K562 (cell line): ENCODE measurements around the gene NVL. TPM values are rescaled to one million over a fixed set of nuclear protein-coding genes. Genes with fewer than 3 reads are reported as not detected.

ENCODE experiments used
- ATAC-seq: fragments of 200-7000 bp; cut with Tn5 transposase; 3 replicates; pipeline ENCODE4 v1.9.1; 2020; ENCODE audit warnings: moderate library complexity
- BruUV-seq: library from RNA; stranded (reverse); fragments of 400-500 nt; replicated peaks from 2 replicates; lab custom pipeline; 2021; lab: Mats Ljungman, UMichigan
- CTCF ChIA-PET: fragments of 300-600 bp; formaldehyde crosslinking; extraction: SDS; loops from one replicate; lab custom pipeline; 2021; ENCODE audit warnings: low intra/inter-chr PET ratio; lab: Yijun Ruan, JAX
- POLR2A ChIA-PET: fragments of 300-600, 350-650 bp; sonication (Branson Sonifier 250); formaldehyde crosslinking; extraction: SDS; loops from one replicate; lab custom pipeline; 2021; ENCODE audit warnings: antibody characterized with exemption, inconsistent platforms; lab: Yijun Ruan, JAX
- DNase-seq, 4 experiments: peaks; one replicate each; pipeline versions ENCODE4 v3.0.0 to v3.0.0-alpha.2; 2011 to 2018; ENCODE audit warnings: low spot score in 3 of 4, mixed read lengths in 3 of 4; ENCODE audit errors: extremely low read depth in 1 of 4
- FAIRE-seq: peaks from 2 replicates; lab custom pipeline; 2011; peaks lifted over from hg19 to GRCh38; lab: Jason Lieb, UNC
- H2AFZ ChIP-seq: 2 replicates; pipeline ENCODE4 v1.6.0; 2011; ENCODE audit warnings: low read depth, low read length, control low read depth, inconsistent platforms
- H3K27ac ChIP-seq: fragments of 200-600 bp; 3 replicates; pipeline ENCODE4 v1.8.0; 2011; ENCODE audit warnings: low read depth, mild to moderate bottlenecking, control low read depth, inconsistent platforms, low read length, moderate library complexity, mixed read lengths; ENCODE audit errors: extremely low read depth
- H3K27me3 ChIP-seq, 2 experiments: fragments of 300-600 bp in 1 of 2; 2 replicates in 1 of 2; 3 replicates in 1 of 2; pipeline versions ENCODE4 v1.6.0 to v1.8.0; 2011; ENCODE audit warnings: inconsistent platforms in 2 of 2, low read length in 2 of 2, mild to moderate bottlenecking in 1 of 2, mixed read lengths in 1 of 2, moderate library complexity in 1 of 2; ENCODE audit not compliant: control insufficient read depth in 2 of 2, insufficient read depth in 2 of 2
- H3K36me3 ChIP-seq: fragments of 300-600 bp; 3 replicates; pipeline ENCODE4 v1.8.0; 2011; ENCODE audit warnings: mild to moderate bottlenecking, low read length, inconsistent platforms; ENCODE audit not compliant: control insufficient read depth, insufficient read depth
- H3K4me1 ChIP-seq, 2 experiments: fragments of 200-600 bp in 1 of 2; replicated peaks in 1 of 2; 2 replicates in 1 of 2; 3 replicates in 1 of 2; pipeline versions ENCODE4 v1.5.1 to v1.8.0; 2011; ENCODE audit warnings: inconsistent platforms in 2 of 2, low read length in 2 of 2, mild to moderate bottlenecking in 1 of 2, mixed read lengths in 1 of 2, moderate library complexity in 1 of 2; ENCODE audit not compliant: control insufficient read depth in 2 of 2, insufficient read depth in 2 of 2
- H3K4me2 ChIP-seq: 2 replicates; pipeline ENCODE4 v1.6.1; 2011; ENCODE audit warnings: low read length, control low read depth, inconsistent platforms, mixed read lengths; ENCODE audit not compliant: insufficient read depth
- H3K4me3 ChIP-seq: fragments of 200-600 bp; sonication (generic), shearing (Covaris generic); 2 replicates; pipeline ENCODE4 v1.5.1; 2016; ENCODE audit warnings: control low read depth, inconsistent platforms
- H3K79me2 ChIP-seq: fragments of 200-600 bp; 3 replicates; pipeline ENCODE4 v1.8.0; 2011; ENCODE audit warnings: low read length, inconsistent platforms; ENCODE audit not compliant: control insufficient read depth, insufficient read depth
- H3K9ac ChIP-seq, 2 experiments: 2 replicates each; pipeline versions ENCODE4 v1.6.0 to v1.6.1; 2011; ENCODE audit warnings: low read depth in 2 of 2, low read length in 2 of 2, control low read depth in 1 of 2, inconsistent platforms in 1 of 2, mild to moderate bottlenecking in 1 of 2, mixed read lengths in 1 of 2; ENCODE audit not compliant: insufficient read depth in 1 of 2
- H3K9me1 ChIP-seq: one replicate; pipeline ENCODE4 v1.6.0; 2011; ENCODE audit warnings: inconsistent platforms, mild to moderate bottlenecking, low read length, moderate library complexity; ENCODE audit not compliant: control insufficient read depth, insufficient read depth
- H3K9me3 ChIP-seq: replicated peaks from 2 replicates; pipeline ENCODE4 v1.5.1; 2011; ENCODE audit warnings: low read depth, low read length, inconsistent platforms; ENCODE audit not compliant: control insufficient read depth, insufficient read depth
- H4K20me1 ChIP-seq: replicated peaks from 2 replicates; pipeline ENCODE4 v1.6.1; 2011; ENCODE audit warnings: low read length, inconsistent platforms, mixed read lengths; ENCODE audit not compliant: control insufficient read depth, insufficient read depth
- TOE1 ChIP-seq, 2 experiments: fragments of 450-650 bp in 1 of 2; sonication (generic) in 1 of 2; formaldehyde crosslinking in 1 of 2; IDR thresholded peaks; 2 replicates each; pipeline versions ENCODE4 v1.7.1 to v1.8.0; 2016 to 2022; ENCODE audit warnings: borderline replicate concordance in 2 of 2, mild to moderate bottlenecking in 2 of 2, antibody characterized with exemption in 1 of 2, inconsistent platforms in 1 of 2, low read depth in 1 of 2, missing genetic modification reagents in 1 of 2, moderate library complexity in 1 of 2
- WGBS: fragments of 100-300 bp; shearing (Covaris generic); methylation state at CpG from one replicate; pipeline ENCODE4 v1.1.6; 2016; ENCODE audit warnings: low coverage, mixed read lengths; ENCODE audit not compliant: insufficient coverage; ENCODE audit errors: missing lambda C conversion rate; 5-methylcytosine and 5-hydroxymethylcytosine counted together
- in situ Hi-C: fragments of 300-500 bp; cut with MboI; formaldehyde crosslinking; loops from 4 replicates; pipeline ENCODE4 v1.15.0; 2018; ENCODE audit warnings: inconsistent platforms, mixed read lengths
- intact Hi-C: fragments of 100-400 bp; cut with micrococcal nuclease; formaldehyde crosslinking; loops from 2 replicates; pipeline ENCODE4 v1.14.2; 2022
- polyA plus RNA-seq, 8 experiments: library from polyadenylated mRNA; depleted of rRNA in 4 of 8; stranded (reverse) in 5 of 8; unstranded in 3 of 8; fragments of >200 nt; fragmentation: Nextera tagmentation in 2 of 8; fragmentation: Illumina TruSeq in 1 of 8; extraction: Ambion mirVana in 2 of 8; extraction: Trizol in 1 of 8; gene quantifications; 2 replicates each; pipeline versions ENCODE4 v1.2.1 to v1.2.3, GENCODE V29; 2011 to 2014; ENCODE audit warnings: inconsistent platforms in 1 of 8, missing spikeins in 1 of 8
- total RNA-seq, 7 experiments: library from RNA; depleted of rRNA in 6 of 7; stranded (reverse); fragments of >200 nt in 6 of 7; fragmentation: Illumina TruSeq in 2 of 7; extraction: Trizol in 2 of 7; gene quantifications; 2 replicates each; pipeline versions ENCODE4 v1.2.1 to v1.2.3, GENCODE V29; 2011 to 2021; ENCODE audit warnings: low replicate concordance in 1 of 7
- TF ChIP-seq, protein P1 (sequence below): conservative IDR thresholded peaks from 2 replicates; pipeline ENCODE4 v1.6.1; 2011; ENCODE audit warnings: low read depth, mild to moderate bottlenecking, low read length; ENCODE audit not compliant: control insufficient read depth

Gene NVL
- total and polyA plus RNA-seq, 9 of the 15 experiments (the other 6 are each of a cell fraction or from before 2014, with no cell fraction given) = 32.5 to 86.6 (median 62.9) TPM

DNA sequence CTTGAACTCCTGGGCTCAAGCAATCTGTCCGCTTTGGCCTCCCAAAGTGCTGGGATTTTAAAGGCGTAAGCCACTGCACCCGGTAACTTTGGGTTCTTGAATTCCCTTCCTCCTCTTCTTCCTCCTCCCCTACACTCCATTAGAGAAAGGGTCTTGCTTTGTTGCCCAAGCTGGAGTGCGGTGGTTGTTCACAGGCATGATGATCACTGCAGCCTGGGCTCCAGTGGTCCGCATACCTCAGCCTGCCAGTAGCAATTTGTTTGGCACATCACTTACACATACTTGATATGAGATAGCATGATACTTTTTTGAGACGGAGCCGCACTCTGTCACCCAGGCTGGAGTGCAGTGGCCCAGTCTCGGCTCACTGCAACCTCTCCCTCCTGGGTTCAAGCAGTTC lies 144.8 kb downstream of the NVL start:
- no TSS peak for BruUV-seq
- DNase-seq = no peak
- in situ Hi-C loops = no loop called here
- Histone ChIP-seq H3K4me3 (peak overlapping the region; percentile 82; the same call in 1 of the 2 replicates), H3K27me3 (no peaks in the 10 kb centered on the region), H3K9me3 (no peaks in the 10 kb centered on the region; the same call in 1 of the 2 replicates), H3K4me1 (peaks cover 14 to 31% of the 10 kb centered on the region in 2 experiments; a peak in 4 of 5 replicates), H3K79me2 (peaks cover 70% of the 10 kb centered on the region), H3K27ac (no peak overlapping the region; the same call in 2 of the 3 replicates), H4K20me1 (0 out of 2 replicates have a peak, but pooled peaks cover 3% of the 10 kb centered on the region), H2AFZ (no peak overlapping the region), H3K9ac (peak overlapping the region; percentile 62 to 91), H3K4me2 (peak overlapping the region; percentile 79), H3K36me3 (peaks cover 39% of the 10 kb centered on the region), H3K9me1 (no peaks in the 10 kb centered on the region)
- no peak for FAIRE-seq
- ATAC-seq = no peak
- TF ChIP-seq, protein P1, sequence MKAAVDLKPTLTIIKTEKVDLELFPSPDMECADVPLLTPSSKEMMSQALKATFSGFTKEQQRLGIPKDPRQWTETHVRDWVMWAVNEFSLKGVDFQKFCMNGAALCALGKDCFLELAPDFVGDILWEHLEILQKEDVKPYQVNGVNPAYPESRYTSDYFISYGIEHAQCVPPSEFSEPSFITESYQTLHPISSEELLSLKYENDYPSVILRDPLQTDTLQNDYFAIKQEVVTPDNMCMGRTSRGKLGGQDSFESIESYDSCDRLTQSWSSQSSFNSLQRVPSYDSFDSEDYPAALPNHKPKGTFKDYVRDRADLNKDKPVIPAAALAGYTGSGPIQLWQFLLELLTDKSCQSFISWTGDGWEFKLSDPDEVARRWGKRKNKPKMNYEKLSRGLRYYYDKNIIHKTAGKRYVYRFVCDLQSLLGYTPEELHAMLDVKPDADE = 0 out of 2 replicates have a peak, but pooled peaks have one; percentile 48
- no peak for TF ChIP-seq TOE1 (IDR thresholded peaks at IDR 0.05; ENCODE audit: borderline replicate concordance)
- TF ChIP-seq TOE1 (CRISPR knock-in tag; IDR thresholded peaks at IDR 0.05; ENCODE audit: borderline replicate concordance, low read depth) = no peak
- ChIA-PET CTCF (no interaction called here), POLR2A (interaction anchor here (0.7 to 2.9 kb wide), 4 partner anchors 12 to 63 kb away, joined by 3 to 10 read pairs (median 6); no protein-coding TSS in a partner anchor)
- intact Hi-C loops = no loop called here
- 84% methylated on average over 8 of the region's 8 CpGs for WGBS
